K562 (cell line): ENCODE measurements around the gene OR52M1. TPM values are rescaled to one million over a fixed set of nuclear protein-coding genes. Genes with fewer than 3 reads are reported as not detected.

ENCODE experiments used
- ATAC-seq: fragments of 200-7000 bp; cut with Tn5 transposase; 3 replicates; pipeline ENCODE4 v1.9.1; 2020; ENCODE audit warnings: moderate library complexity
- BruUV-seq: library from RNA; stranded (reverse); fragments of 400-500 nt; replicated peaks from 2 replicates; lab custom pipeline; 2021; lab: Mats Ljungman, UMichigan
- CTCF ChIA-PET: fragments of 300-600 bp; formaldehyde crosslinking; extraction: SDS; loops from one replicate; lab custom pipeline; 2021; ENCODE audit warnings: low intra/inter-chr PET ratio; lab: Yijun Ruan, JAX
- POLR2A ChIA-PET: fragments of 300-600, 350-650 bp; sonication (Branson Sonifier 250); formaldehyde crosslinking; extraction: SDS; loops from one replicate; lab custom pipeline; 2021; ENCODE audit warnings: antibody characterized with exemption, inconsistent platforms; lab: Yijun Ruan, JAX
- DNase-seq, 4 experiments: peaks; one replicate each; pipeline versions ENCODE4 v3.0.0 to v3.0.0-alpha.2; 2011 to 2018; ENCODE audit warnings: low spot score in 3 of 4, mixed read lengths in 3 of 4; ENCODE audit errors: extremely low read depth in 1 of 4
- FAIRE-seq: peaks from 2 replicates; lab custom pipeline; 2011; peaks lifted over from hg19 to GRCh38; lab: Jason Lieb, UNC
- H2AFZ ChIP-seq: 2 replicates; pipeline ENCODE4 v1.6.0; 2011; ENCODE audit warnings: low read depth, low read length, control low read depth, inconsistent platforms
- H3K27ac ChIP-seq: fragments of 200-600 bp; 3 replicates; pipeline ENCODE4 v1.8.0; 2011; ENCODE audit warnings: low read depth, mild to moderate bottlenecking, control low read depth, inconsistent platforms, low read length, moderate library complexity, mixed read lengths; ENCODE audit errors: extremely low read depth
- H3K27me3 ChIP-seq, 2 experiments: fragments of 300-600 bp in 1 of 2; 2 replicates in 1 of 2; 3 replicates in 1 of 2; pipeline versions ENCODE4 v1.6.0 to v1.8.0; 2011; ENCODE audit warnings: inconsistent platforms in 2 of 2, low read length in 2 of 2, mild to moderate bottlenecking in 1 of 2, mixed read lengths in 1 of 2, moderate library complexity in 1 of 2; ENCODE audit not compliant: control insufficient read depth in 2 of 2, insufficient read depth in 2 of 2
- H3K36me3 ChIP-seq: fragments of 300-600 bp; 3 replicates; pipeline ENCODE4 v1.8.0; 2011; ENCODE audit warnings: mild to moderate bottlenecking, low read length, inconsistent platforms; ENCODE audit not compliant: control insufficient read depth, insufficient read depth
- H3K4me1 ChIP-seq, 2 experiments: fragments of 200-600 bp in 1 of 2; replicated peaks in 1 of 2; 2 replicates in 1 of 2; 3 replicates in 1 of 2; pipeline versions ENCODE4 v1.5.1 to v1.8.0; 2011; ENCODE audit warnings: inconsistent platforms in 2 of 2, low read length in 2 of 2, mild to moderate bottlenecking in 1 of 2, mixed read lengths in 1 of 2, moderate library complexity in 1 of 2; ENCODE audit not compliant: control insufficient read depth in 2 of 2, insufficient read depth in 2 of 2
- H3K4me2 ChIP-seq: 2 replicates; pipeline ENCODE4 v1.6.1; 2011; ENCODE audit warnings: low read length, control low read depth, inconsistent platforms, mixed read lengths; ENCODE audit not compliant: insufficient read depth
- H3K4me3 ChIP-seq: fragments of 200-600 bp; sonication (generic), shearing (Covaris generic); 2 replicates; pipeline ENCODE4 v1.5.1; 2016; ENCODE audit warnings: control low read depth, inconsistent platforms
- H3K79me2 ChIP-seq: fragments of 200-600 bp; 3 replicates; pipeline ENCODE4 v1.8.0; 2011; ENCODE audit warnings: low read length, inconsistent platforms; ENCODE audit not compliant: control insufficient read depth, insufficient read depth
- H3K9ac ChIP-seq, 2 experiments: 2 replicates each; pipeline versions ENCODE4 v1.6.0 to v1.6.1; 2011; ENCODE audit warnings: low read depth in 2 of 2, low read length in 2 of 2, control low read depth in 1 of 2, inconsistent platforms in 1 of 2, mild to moderate bottlenecking in 1 of 2, mixed read lengths in 1 of 2; ENCODE audit not compliant: insufficient read depth in 1 of 2
- H3K9me1 ChIP-seq: one replicate; pipeline ENCODE4 v1.6.0; 2011; ENCODE audit warnings: inconsistent platforms, mild to moderate bottlenecking, low read length, moderate library complexity; ENCODE audit not compliant: control insufficient read depth, insufficient read depth
- H3K9me3 ChIP-seq: replicated peaks from 2 replicates; pipeline ENCODE4 v1.5.1; 2011; ENCODE audit warnings: low read depth, low read length, inconsistent platforms; ENCODE audit not compliant: control insufficient read depth, insufficient read depth
- H4K20me1 ChIP-seq: replicated peaks from 2 replicates; pipeline ENCODE4 v1.6.1; 2011; ENCODE audit warnings: low read length, inconsistent platforms, mixed read lengths; ENCODE audit not compliant: control insufficient read depth, insufficient read depth
- BRCA1 ChIP-seq, 2 experiments: fragments of 450-650 bp in 1 of 2; sonication (generic) in 1 of 2; formaldehyde crosslinking in 1 of 2; IDR thresholded peaks; 2 replicates each; pipeline versions ENCODE4 v1.5.0 to v1.6.1; 2017 to 2020; ENCODE audit warnings: mild to moderate bottlenecking in 1 of 2, missing genetic modification reagents in 1 of 2
- BRF2 ChIP-seq: IDR thresholded peaks from 3 replicates; pipeline ENCODE4 v1.6.1; 2011; ENCODE audit warnings: borderline replicate concordance, mild to moderate bottlenecking; ENCODE audit not compliant: insufficient read length, insufficient read depth
- CREB3 ChIP-seq: fragments of 450-650 bp; conservative IDR thresholded peaks from 2 replicates; pipeline ENCODE4 v1.6.1; 2016; ENCODE audit warnings: missing genetic modification characterization, low read depth, mild to moderate bottlenecking, missing compliant biosample characterization, moderate library complexity
- FOXJ2 ChIP-seq: fragments of 200-800 bp; sonication (Bioruptor generic); IDR thresholded peaks from 2 replicates; pipeline ENCODE4 v1.6.1; 2016; ENCODE audit warnings: missing genetic modification characterization, missing compliant biosample characterization
- RBFOX2 ChIP-seq: fragments of 200-400 bp; formaldehyde crosslinking; IDR thresholded peaks from 2 replicates; pipeline ENCODE4 v1.6.1; 2017; ENCODE audit warnings: low read depth, mild to moderate bottlenecking, low read length, moderate library complexity
- REST ChIP-seq, 2 experiments: fragments of 450-650 bp; formaldehyde crosslinking in 1 of 2; IDR thresholded peaks; 2 replicates each; pipeline versions ENCODE4 v1.4.0 to v1.6.1; 2014 to 2020; ENCODE audit warnings: mild to moderate bottlenecking in 2 of 2, borderline replicate concordance in 1 of 2, low read depth in 1 of 2
- SUPT5H ChIP-seq: fragments of 450-650 bp; IDR thresholded peaks from 2 replicates; pipeline ENCODE4 v1.6.1; 2016
- THRA ChIP-seq: fragments of 450-650 bp; IDR thresholded peaks from 2 replicates; pipeline ENCODE4 v1.6.1; 2017; ENCODE audit warnings: mild to moderate bottlenecking, moderate library complexity
- ZNF57 ChIP-seq: fragments of 450-650 bp; formaldehyde crosslinking; IDR thresholded peaks from 2 replicates; pipeline ENCODE4 v1.4.0; 2020; ENCODE audit warnings: mild to moderate bottlenecking, moderate library complexity
- WGBS: fragments of 100-300 bp; shearing (Covaris generic); methylation state at CpG from one replicate; pipeline ENCODE4 v1.1.6; 2016; ENCODE audit warnings: low coverage, mixed read lengths; ENCODE audit not compliant: insufficient coverage; ENCODE audit errors: missing lambda C conversion rate; 5-methylcytosine and 5-hydroxymethylcytosine counted together
- in situ Hi-C: fragments of 300-500 bp; cut with MboI; formaldehyde crosslinking; loops from 4 replicates; pipeline ENCODE4 v1.15.0; 2018; ENCODE audit warnings: inconsistent platforms, mixed read lengths
- intact Hi-C: fragments of 100-400 bp; cut with micrococcal nuclease; formaldehyde crosslinking; loops from 2 replicates; pipeline ENCODE4 v1.14.2; 2022
- polyA plus RNA-seq, 8 experiments: library from polyadenylated mRNA; depleted of rRNA in 4 of 8; stranded (reverse) in 5 of 8; unstranded in 3 of 8; fragments of >200 nt; fragmentation: Nextera tagmentation in 2 of 8; fragmentation: Illumina TruSeq in 1 of 8; extraction: Ambion mirVana in 2 of 8; extraction: Trizol in 1 of 8; gene quantifications; 2 replicates each; pipeline versions ENCODE4 v1.2.1 to v1.2.3, GENCODE V29; 2011 to 2014; ENCODE audit warnings: inconsistent platforms in 1 of 8, missing spikeins in 1 of 8
- total RNA-seq, 7 experiments: library from RNA; depleted of rRNA in 6 of 7; stranded (reverse); fragments of >200 nt in 6 of 7; fragmentation: Illumina TruSeq in 2 of 7; extraction: Trizol in 2 of 7; gene quantifications; 2 replicates each; pipeline versions ENCODE4 v1.2.1 to v1.2.3, GENCODE V29; 2011 to 2021; ENCODE audit warnings: low replicate concordance in 1 of 7

OR52M1 gene
- total and polyA plus RNA-seq, 9 of the 15 experiments (the other 6 are each of a cell fraction or from before 2014, with no cell fraction given): not detected

GRCh38 chr11:4527926-4528325 lies 17.1 kb upstream of the OR52M1 start:
- ChIA-PET CTCF (no interaction called here), POLR2A (no interaction called here)
- Histone ChIP-seq H3K9ac (no peak overlapping the region), H3K4me2 (no peak overlapping the region), H2AFZ (no peak overlapping the region), H3K4me1 (no peaks in the 10 kb centered on the region), H3K4me3 (no peak overlapping the region), H3K79me2 (no peaks in the 10 kb centered on the region), H3K9me3 (no peaks in the 10 kb centered on the region), H3K9me1 (no peaks in the 10 kb centered on the region), H4K20me1 (no peaks in the 10 kb centered on the region), H3K27ac (no peak overlapping the region), H3K36me3 (no peaks in the 10 kb centered on the region), H3K27me3 (peaks cover 0 to 12% of the 10 kb centered on the region in 2 experiments; a peak in 2 of 5 replicates)
- intact Hi-C loops: no loop called here
- 0% methylated on average over 2 of the region's 2 CpGs for WGBS
- ATAC-seq (no peak), DNase-seq (no peak), FAIRE-seq (no peak)
- in situ Hi-C loops: no loop called here
- BruUV-seq: no TSS peak
- TF ChIP-seq THRA: no peak
- no peak for TF ChIP-seq ZNF57 (CRISPR knock-in tag)
- no peak for TF ChIP-seq SUPT5H
- no peak for TF ChIP-seq BRCA1 (IDR thresholded peaks at IDR 0.05)
- TF ChIP-seq BRCA1 (CRISPR knock-in tag; IDR thresholded peaks at IDR 0.05): no peak
- no peak for TF ChIP-seq BRF2
- TF ChIP-seq REST (IDR thresholded peaks at IDR 0.05; ENCODE audit: borderline replicate concordance): no peak
- TF ChIP-seq REST (CRISPR knock-in tag; IDR thresholded peaks at IDR 0.05; ENCODE audit: low read depth): no peak
- TF ChIP-seq RBFOX2: no peak
- TF ChIP-seq CREB3 (tag): no peak
- no peak for TF ChIP-seq FOXJ2
